ENCODE results near the gene BUD13. TPM values are rescaled to one million over a fixed set of nuclear protein-coding genes. Genes with fewer than 3 reads are reported as not detected.

The BUD13 gene
- total RNA-seq, 1 donor from 2014 or later, result 16.9 TPM

DNA sequence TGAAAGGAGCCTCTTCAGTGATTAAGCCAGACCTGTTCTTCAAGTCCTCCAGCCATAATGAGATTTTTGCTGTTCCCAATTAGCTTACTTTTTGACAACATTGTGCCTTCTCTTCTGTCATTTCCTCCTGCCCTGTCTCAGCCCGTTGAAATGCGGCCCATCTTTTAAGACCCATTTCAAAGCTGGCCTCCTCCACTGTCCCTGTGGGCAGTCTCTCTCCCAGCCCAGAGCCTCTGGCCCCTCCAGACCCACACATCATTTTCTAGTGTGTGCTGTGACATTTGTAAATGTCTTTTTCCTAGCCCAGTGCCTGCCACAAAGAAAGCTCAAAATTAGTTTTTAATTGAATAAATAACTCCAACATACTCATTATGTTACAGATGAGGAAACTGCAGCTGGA lies 70.9 kb downstream of the BUD13 start:
- H3K36me3 Mint-ChIP-seq (ENCODE audit: low read depth, unreplicated experiment), result no peaks in the 10 kb centered on the region
- H3K4me3 Mint-ChIP-seq (ENCODE audit: unreplicated experiment), result no peak overlapping the region
- H3K4me1 Mint-ChIP-seq (ENCODE audit: unreplicated experiment), result peaks cover 3% of the 10 kb centered on the region
- H3K27ac Mint-ChIP-seq (ENCODE audit: unreplicated experiment), result no peak overlapping the region
- peaks cover 7% of the 10 kb centered on the region for H3K27me3 Mint-ChIP-seq (ENCODE audit: unreplicated experiment)
- DNase-seq (ENCODE audit: low spot score), result no peak
- TF ChIP-seq, protein P1, sequence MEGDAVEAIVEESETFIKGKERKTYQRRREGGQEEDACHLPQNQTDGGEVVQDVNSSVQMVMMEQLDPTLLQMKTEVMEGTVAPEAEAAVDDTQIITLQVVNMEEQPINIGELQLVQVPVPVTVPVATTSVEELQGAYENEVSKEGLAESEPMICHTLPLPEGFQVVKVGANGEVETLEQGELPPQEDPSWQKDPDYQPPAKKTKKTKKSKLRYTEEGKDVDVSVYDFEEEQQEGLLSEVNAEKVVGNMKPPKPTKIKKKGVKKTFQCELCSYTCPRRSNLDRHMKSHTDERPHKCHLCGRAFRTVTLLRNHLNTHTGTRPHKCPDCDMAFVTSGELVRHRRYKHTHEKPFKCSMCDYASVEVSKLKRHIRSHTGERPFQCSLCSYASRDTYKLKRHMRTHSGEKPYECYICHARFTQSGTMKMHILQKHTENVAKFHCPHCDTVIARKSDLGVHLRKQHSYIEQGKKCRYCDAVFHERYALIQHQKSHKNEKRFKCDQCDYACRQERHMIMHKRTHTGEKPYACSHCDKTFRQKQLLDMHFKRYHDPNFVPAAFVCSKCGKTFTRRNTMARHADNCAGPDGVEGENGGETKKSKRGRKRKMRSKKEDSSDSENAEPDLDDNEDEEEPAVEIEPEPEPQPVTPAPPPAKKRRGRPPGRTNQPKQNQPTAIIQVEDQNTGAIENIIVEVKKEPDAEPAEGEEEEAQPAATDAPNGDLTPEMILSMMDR (IDR thresholded peaks at IDR 0.05; ENCODE audit: unreplicated experiment), result no peak
- no peaks in the 10 kb centered on the region for H3K9me3 Mint-ChIP-seq (ENCODE audit: unreplicated experiment)

DNA sequence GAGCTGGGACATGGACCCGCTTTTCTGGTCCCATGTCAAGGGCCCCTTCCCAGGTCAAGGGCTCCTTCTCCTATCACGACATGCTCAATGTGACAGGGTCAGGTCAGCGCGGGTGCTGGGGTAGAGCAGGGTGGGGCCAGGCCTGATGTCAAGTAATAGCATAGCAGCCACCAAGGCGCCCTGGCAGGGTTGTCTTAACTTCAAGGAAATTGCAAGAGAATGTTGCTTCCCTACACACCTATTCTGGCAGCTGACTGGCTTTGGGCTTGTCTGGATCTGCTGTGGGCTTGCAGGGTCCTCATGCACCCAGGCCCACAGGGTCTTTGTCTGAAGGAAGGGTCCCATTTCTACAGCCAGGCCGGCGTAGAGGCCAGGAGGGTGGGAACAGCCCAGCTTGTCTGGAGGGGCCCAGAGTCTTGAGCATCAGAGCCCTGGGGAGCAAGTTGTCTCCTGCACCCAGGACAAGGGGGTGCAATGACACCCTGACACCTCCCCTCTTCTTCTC lies 71.4 kb downstream of the BUD13 start:
- peaks cover 6% of the 10 kb centered on the region for H3K27me3 Mint-ChIP-seq (ENCODE audit: unreplicated experiment)
- no peaks in the 10 kb centered on the region for H3K36me3 Mint-ChIP-seq (ENCODE audit: low read depth, unreplicated experiment)
- no peaks in the 10 kb centered on the region for H3K9me3 Mint-ChIP-seq (ENCODE audit: unreplicated experiment)
- no peak for DNase-seq (ENCODE audit: low spot score)
- no peak overlapping the region for H3K27ac Mint-ChIP-seq (ENCODE audit: unreplicated experiment)
- peaks cover 3% of the 10 kb centered on the region for H3K4me1 Mint-ChIP-seq (ENCODE audit: unreplicated experiment)
- no peak overlapping the region for H3K4me3 Mint-ChIP-seq (ENCODE audit: unreplicated experiment)
- TF ChIP-seq, protein P1 (IDR thresholded peaks at IDR 0.05; ENCODE audit: unreplicated experiment), result no peak

DNA sequence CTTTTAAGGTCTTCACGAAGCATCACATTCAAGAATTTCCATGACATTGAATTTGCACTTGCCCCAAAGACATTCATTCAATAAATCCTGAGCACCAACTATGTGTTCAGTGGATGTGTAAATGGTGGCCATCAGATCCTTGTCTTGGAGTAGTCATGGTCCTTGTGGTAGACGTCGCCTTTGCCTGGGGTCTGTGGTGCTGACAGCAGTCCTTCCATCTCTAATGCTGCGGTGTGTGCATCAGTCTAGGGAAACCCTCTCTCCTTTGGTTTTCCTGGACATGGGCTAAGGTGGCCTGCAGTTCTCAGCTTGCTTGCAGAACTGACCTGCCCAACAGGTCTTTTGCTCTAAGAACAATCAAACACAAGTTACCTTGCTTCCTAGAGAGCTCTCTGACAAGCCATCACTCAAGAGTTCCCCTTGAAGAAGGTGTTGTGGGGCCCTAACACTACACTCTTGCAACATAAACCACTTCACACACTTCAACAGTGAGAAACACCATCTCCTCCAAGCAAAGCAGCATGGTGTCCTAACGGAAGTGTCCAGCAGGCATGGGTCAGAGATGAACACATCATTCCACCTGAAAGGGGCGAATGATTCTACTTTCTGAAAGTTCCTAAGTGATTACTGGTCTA lies 72.1 kb downstream of the BUD13 start:
- Mint-ChIP-seq H3K27me3 (ENCODE audit: unreplicated experiment) (peaks cover 5% of the 10 kb centered on the region), H3K9me3 (ENCODE audit: unreplicated experiment) (no peaks in the 10 kb centered on the region), H3K36me3 (ENCODE audit: low read depth, unreplicated experiment) (no peaks in the 10 kb centered on the region), H3K4me3 (ENCODE audit: unreplicated experiment) (no peak overlapping the region), H3K27ac (ENCODE audit: unreplicated experiment) (no peak overlapping the region), H3K4me1 (ENCODE audit: unreplicated experiment) (no peaks in the 10 kb centered on the region)
- no peak for DNase-seq (ENCODE audit: low spot score)
- TF ChIP-seq, protein P1 (IDR thresholded peaks at IDR 0.05; ENCODE audit: unreplicated experiment), result no peak

Other genes with a start within 250 kb of the BUD13 start
- gene ZPR1, start 15.0 kb upstream of the BUD13 start, total RNA-seq (ENCODE audit: unreplicated experiment), result 33.4 TPM
- not detected for gene APOA5, start 18.9 kb upstream of the BUD13 start, total RNA-seq (ENCODE audit: unreplicated experiment)
- gene APOA4, start 50.3 kb upstream of the BUD13 start, total RNA-seq (ENCODE audit: unreplicated experiment), result not detected
- not detected for gene APOC3, start 56.9 kb upstream of the BUD13 start, total RNA-seq (ENCODE audit: unreplicated experiment)
- gene APOA1, start 64.6 kb upstream of the BUD13 start, total RNA-seq (ENCODE audit: unreplicated experiment), result 1.2 TPM